Naive B cell (primary cell): ENCODE data around the gene NTM. TPM values are rescaled to one million over a fixed set of nuclear protein-coding genes. Genes with fewer than 3 reads are reported as not detected.
A peak's percentile ranks its signal among the peaks of the same experiment; 100 is the strongest.

Source experiments
- ATAC-seq, 2 donors: fragments of 150-1000 bp; cut with Tn5 transposase; 2 replicates each; pipeline ENCODE4 v1.10.0; 2021; ENCODE audit warnings: low read depth in 2 of 2, mild to moderate bottlenecking in 2 of 2, moderate library complexity in 2 of 2
- DNase-seq: peaks from one replicate; pipeline ENCODE4 v3.0.0; 2022
- H3K27ac Mint-ChIP-seq, 6 donors: one replicate each; pipeline ENCODE4 v1.8.0; 2020 to 2022; ENCODE audit warnings: mild to moderate bottlenecking in 6 of 6, mixed read lengths in 6 of 6, moderate library complexity in 5 of 6, inconsistent platforms in 2 of 6
- H3K27me3 Mint-ChIP-seq, 3 donors: one replicate each; pipeline ENCODE4 v1.8.0; 2021 to 2022; ENCODE audit warnings: mixed read lengths in 3 of 3, mild to moderate bottlenecking in 1 of 3
- H3K36me3 Mint-ChIP-seq, 2 donors: one replicate each; pipeline ENCODE4 v1.8.0; 2020 to 2022; ENCODE audit warnings: mixed read lengths in 2 of 2, inconsistent platforms in 1 of 2, mild to moderate bottlenecking in 1 of 2
- H3K4me1 Mint-ChIP-seq, 3 donors: one replicate each; pipeline ENCODE4 v1.8.0; 2020 to 2022; ENCODE audit warnings: mixed read lengths in 3 of 3, inconsistent platforms in 1 of 3, mild to moderate bottlenecking in 1 of 3, moderate library complexity in 1 of 3
- H3K4me3 Mint-ChIP-seq, 8 donors: one replicate each; pipeline ENCODE4 v1.8.0; 2020 to 2022; ENCODE audit warnings: mild to moderate bottlenecking in 8 of 8, mixed read lengths in 8 of 8, moderate library complexity in 8 of 8, inconsistent platforms in 2 of 8
- H3K9me3 Mint-ChIP-seq, 7 donors: one replicate each; pipeline ENCODE4 v1.8.0; 2020 to 2022; ENCODE audit warnings: mixed read lengths in 7 of 7, mild to moderate bottlenecking in 5 of 7, inconsistent platforms in 2 of 7, moderate library complexity in 1 of 7
- polyA plus RNA-seq, 6 donors: library from polyadenylated mRNA; unstranded; fragments of 300-500 nt; fragmentation: Illumina TruSeq; gene quantifications; one replicate each; pipeline ENCODE4 v1.2.3, GENCODE V29; 2021; ENCODE audit warnings: low read depth in 6 of 6

The NTM gene
- polyA plus RNA-seq, 6 donors from 2014 or later, result not detected

- no peak overlapping the region for H3K4me3 Mint-ChIP-seq
- no peak for ATAC-seq
- H3K9me3 Mint-ChIP-seq, result peaks cover 0 to 27% (median 1%) of the 10 kb centered on the region in 7 donors
- H3K27ac Mint-ChIP-seq, result no peak overlapping the region
- H3K36me3 Mint-ChIP-seq, result no peaks in the 10 kb centered on the region
- DNase-seq, result no peak
- H3K4me1 Mint-ChIP-seq, result no peaks in the 10 kb centered on the region
- no peaks in the 10 kb centered on the region for H3K27me3 Mint-ChIP-seq
Observed at GRCh38 chr11:131962818-131963217, 592.4 kb downstream of the NTM start.

DNA sequence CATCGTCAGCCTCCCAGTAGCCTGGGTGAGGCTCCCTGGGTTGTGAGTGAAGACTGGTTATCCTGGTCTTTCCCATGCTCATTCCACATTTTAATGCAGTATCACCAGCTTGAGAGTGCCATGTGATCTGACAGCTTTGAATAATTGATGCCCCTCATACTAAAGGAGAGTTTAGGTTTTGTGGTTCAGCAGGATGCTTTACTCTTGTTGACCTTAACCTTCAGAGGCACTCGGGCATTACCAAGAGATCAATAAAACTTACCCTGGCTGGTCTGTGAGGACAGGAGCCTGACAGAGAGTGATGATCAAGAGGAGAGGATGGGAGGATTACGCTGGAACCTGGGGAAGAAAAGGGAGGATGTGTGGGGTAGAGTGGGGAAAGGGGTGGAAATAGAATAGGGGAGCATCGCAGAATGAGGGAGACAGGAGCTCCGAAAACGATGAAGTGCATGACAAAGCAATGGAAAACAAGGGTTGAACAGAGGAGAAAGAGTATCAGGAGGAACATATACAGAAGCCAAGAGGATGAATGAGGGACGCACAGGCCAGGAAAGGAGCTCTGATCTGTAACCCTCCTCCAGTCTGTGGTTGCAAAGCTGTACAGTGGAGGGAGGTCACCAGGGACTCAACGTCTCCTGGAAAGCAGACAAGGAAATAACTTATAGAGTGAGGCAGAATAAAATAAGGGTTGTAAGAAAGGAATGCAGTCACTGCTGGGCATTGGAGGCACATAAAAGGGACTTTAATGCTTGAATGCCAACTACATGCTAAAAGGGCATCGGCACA, 594.5 kb downstream of the NTM start:
- H3K4me3 Mint-ChIP-seq, result peak overlapping the region in 1 of 8 donors; percentile 12
- peaks cover 0 to 23% (median 1%) of the 10 kb centered on the region in 7 donors for H3K9me3 Mint-ChIP-seq

DNA sequence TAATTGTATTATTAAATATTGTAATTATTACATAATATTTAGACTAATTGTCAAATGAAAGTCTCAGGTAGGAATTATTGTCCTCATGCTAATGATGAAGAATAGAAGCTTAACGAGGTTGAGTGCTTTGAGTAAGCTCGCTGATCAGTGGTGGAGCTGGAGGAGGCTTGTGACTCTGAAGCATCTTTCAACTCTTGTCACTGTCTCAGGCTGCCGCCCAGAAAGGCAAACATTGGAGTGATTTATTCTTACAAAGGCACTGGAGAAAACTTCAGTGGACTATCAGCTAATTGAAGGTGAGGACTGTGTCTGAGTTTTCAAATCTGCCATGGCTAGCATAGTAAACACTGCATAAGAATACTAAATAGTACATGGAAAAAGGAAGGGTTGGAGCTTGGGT, 595.1 kb downstream of the NTM start:
- DNase-seq (no peak), ATAC-seq (no peak)
- Mint-ChIP-seq H3K4me3 (no peak overlapping the region), H3K27ac (no peak overlapping the region), H3K36me3 (no peaks in the 10 kb centered on the region), H3K27me3 (no peaks in the 10 kb centered on the region), H3K9me3 (peaks cover 0 to 20% (median 0%) of the 10 kb centered on the region in 7 donors), H3K4me1 (no peaks in the 10 kb centered on the region)

More for the DNA sequence above, 594.5 kb downstream of the NTM start:
- no peak overlapping the region for H3K27ac Mint-ChIP-seq
- DNase-seq (no peak), ATAC-seq (no peak)
- no peaks in the 10 kb centered on the region for H3K4me1 Mint-ChIP-seq
- no peaks in the 10 kb centered on the region for H3K36me3 Mint-ChIP-seq
- H3K27me3 Mint-ChIP-seq, result no peaks in the 10 kb centered on the region

GRCh38 chr11:131966667-131967066, 596.3 kb downstream of the NTM start:
- no peak for ATAC-seq
- no peak for DNase-seq
- H3K4me1 Mint-ChIP-seq, result no peaks in the 10 kb centered on the region
- no peaks in the 10 kb centered on the region for H3K27me3 Mint-ChIP-seq
- H3K36me3 Mint-ChIP-seq, result no peaks in the 10 kb centered on the region
- H3K27ac Mint-ChIP-seq, result peak overlapping the region in 1 of 6 donors; percentile 28
- peaks cover 0 to 18% (median 0%) of the 10 kb centered on the region in 7 donors for H3K9me3 Mint-ChIP-seq
- H3K4me3 Mint-ChIP-seq, result no peak overlapping the region

DNA sequence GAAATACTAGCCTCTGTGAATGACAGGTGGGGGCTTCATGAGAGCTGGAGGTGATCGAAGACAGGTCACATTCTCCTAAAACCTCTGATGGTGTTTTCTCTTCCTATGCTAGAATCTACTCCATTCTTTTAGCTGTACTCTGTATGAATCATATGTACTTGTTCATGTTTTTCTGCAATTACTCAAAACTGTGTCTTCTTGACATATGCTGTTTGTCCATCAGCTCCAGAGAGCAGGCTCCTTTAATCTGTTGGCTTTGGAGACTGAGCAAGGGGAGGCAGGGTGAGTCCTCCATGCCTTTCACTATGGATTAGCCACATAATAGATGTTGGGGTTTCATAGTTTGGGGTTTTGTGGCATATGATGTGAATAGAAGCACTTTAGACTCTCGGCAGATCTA, 598.8 kb downstream of the NTM start:
- Mint-ChIP-seq H3K27ac (no peak overlapping the region), H3K4me3 (no peak overlapping the region), H3K27me3 (no peaks in the 10 kb centered on the region), H3K4me1 (no peaks in the 10 kb centered on the region), H3K36me3 (no peaks in the 10 kb centered on the region), H3K9me3 (peaks cover 0 to 18% (median 1%) of the 10 kb centered on the region in 7 donors)
- DNase-seq (no peak), ATAC-seq (no peak)

DNA sequence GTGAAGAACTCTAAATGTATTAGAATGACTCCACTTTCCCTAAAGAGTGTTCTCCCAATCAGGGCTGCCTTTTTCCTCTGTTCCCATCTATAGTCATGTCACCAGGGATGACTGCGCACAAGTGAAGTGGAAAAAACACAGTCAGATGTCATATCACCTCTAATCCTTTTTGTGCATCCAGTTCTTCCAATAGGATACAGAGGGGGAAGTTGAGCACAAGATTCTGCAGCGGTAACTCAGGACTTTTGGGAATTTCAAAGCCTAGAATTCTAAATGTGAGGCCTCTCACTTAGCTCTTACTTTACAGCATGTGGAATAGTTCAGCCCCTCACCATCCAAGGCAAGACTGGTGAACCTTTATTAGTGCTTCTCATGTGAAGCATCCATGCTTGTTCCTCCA, 602.6 kb downstream of the NTM start:
- no peak for DNase-seq
- Mint-ChIP-seq H3K4me1 (no peaks in the 10 kb centered on the region), H3K36me3 (no peaks in the 10 kb centered on the region), H3K4me3 (no peak overlapping the region), H3K27me3 (no peaks in the 10 kb centered on the region), H3K27ac (no peak overlapping the region), H3K9me3 (peaks cover 0 to 12% (median 2%) of the 10 kb centered on the region in 7 donors)
- ATAC-seq, result no peak

DNA sequence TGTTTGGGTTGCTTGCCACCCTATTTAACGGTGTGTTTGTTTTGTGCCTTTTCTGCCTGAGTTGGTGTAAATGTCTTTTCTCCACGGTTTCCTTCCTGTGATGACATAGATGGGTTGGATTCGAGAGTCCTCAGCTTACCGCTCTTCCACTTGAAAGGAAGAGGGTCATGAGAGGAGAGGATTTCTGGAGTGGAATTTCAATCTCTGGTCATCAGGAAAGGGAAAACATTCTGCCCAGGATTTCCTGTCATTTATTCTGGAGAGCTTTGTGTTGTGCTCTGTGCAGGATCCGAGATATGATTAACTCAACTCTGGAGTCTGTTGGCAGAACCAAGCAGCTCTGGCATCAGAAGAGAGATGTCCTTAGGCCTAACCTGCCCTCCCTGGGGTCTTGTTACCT, 605.2 kb downstream of the NTM start:
- peaks cover 0 to 16% (median 1%) of the 10 kb centered on the region in 7 donors for H3K9me3 Mint-ChIP-seq
- no peaks in the 10 kb centered on the region for H3K27me3 Mint-ChIP-seq
- no peak overlapping the region for H3K27ac Mint-ChIP-seq
- no peak for ATAC-seq
- H3K36me3 Mint-ChIP-seq, result no peaks in the 10 kb centered on the region
- DNase-seq, result no peak
- H3K4me1 Mint-ChIP-seq, result no peaks in the 10 kb centered on the region
- H3K4me3 Mint-ChIP-seq, result no peak overlapping the region

DNA sequence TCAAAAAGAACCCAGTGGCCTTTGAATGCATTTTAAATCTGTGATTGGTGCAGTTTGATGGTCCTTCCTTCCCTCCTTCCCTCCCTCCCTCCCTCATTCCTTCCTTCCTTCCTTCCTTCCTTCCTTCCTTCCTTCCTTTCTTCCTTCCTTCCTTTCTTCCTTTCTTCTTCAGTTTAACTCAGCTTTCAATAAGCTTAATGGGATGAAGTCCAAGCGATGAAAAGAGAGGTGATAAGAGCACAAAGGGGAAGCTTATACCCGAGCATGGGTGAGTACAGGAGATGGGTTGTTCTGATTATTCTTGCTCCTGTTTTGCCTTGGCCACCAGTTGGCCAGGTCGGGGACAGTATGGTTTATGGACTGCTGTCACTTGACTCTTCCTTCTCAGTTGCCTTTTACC, 605.6 kb downstream of the NTM start:
- H3K27ac Mint-ChIP-seq, result no peak overlapping the region
- H3K36me3 Mint-ChIP-seq, result no peaks in the 10 kb centered on the region
- no peak for ATAC-seq
- no peak overlapping the region for H3K4me3 Mint-ChIP-seq
- no peak for DNase-seq
- no peaks in the 10 kb centered on the region for H3K4me1 Mint-ChIP-seq
- H3K27me3 Mint-ChIP-seq, result no peaks in the 10 kb centered on the region
- H3K9me3 Mint-ChIP-seq, result peaks cover 0 to 16% (median 1%) of the 10 kb centered on the region in 7 donors

GRCh38 chr11:131977231-131977630, 606.8 kb downstream of the NTM start:
- ATAC-seq (no peak), DNase-seq (no peak)
- Mint-ChIP-seq H3K27ac (no peak overlapping the region), H3K27me3 (no peaks in the 10 kb centered on the region), H3K4me3 (no peak overlapping the region), H3K36me3 (no peaks in the 10 kb centered on the region), H3K4me1 (no peaks in the 10 kb centered on the region), H3K9me3 (peaks cover 0 to 16% (median 1%) of the 10 kb centered on the region in 7 donors)

GRCh38 chr11:131977854-131978253, 607.4 kb downstream of the NTM start:
- Mint-ChIP-seq H3K4me1 (no peaks in the 10 kb centered on the region), H3K36me3 (no peaks in the 10 kb centered on the region), H3K4me3 (no peak overlapping the region), H3K27me3 (no peaks in the 10 kb centered on the region), H3K27ac (no peak overlapping the region), H3K9me3 (peaks cover 0 to 16% (median 1%) of the 10 kb centered on the region in 7 donors)
- DNase-seq, result no peak
- no peak for ATAC-seq

DNA sequence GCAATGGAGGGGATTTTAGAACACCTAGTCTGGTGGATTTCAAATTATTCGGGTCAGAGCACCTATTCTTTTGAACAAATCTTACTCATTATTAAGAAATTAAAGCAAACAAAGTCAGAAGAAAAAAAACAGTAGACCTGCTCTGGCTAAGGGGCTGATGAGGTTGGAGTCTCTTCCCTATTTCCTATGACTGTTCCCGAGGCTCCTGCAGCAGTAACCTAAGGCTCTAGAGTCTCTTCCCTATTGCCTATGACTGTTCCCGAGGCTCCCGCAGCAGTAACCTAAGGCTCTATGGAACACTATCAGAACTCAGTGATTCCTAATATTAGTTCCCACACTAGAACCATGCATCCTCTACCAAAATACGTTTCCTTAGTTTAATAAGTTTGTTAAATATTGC, 607.9 kb downstream of the NTM start:
- no peak for ATAC-seq

DNA sequence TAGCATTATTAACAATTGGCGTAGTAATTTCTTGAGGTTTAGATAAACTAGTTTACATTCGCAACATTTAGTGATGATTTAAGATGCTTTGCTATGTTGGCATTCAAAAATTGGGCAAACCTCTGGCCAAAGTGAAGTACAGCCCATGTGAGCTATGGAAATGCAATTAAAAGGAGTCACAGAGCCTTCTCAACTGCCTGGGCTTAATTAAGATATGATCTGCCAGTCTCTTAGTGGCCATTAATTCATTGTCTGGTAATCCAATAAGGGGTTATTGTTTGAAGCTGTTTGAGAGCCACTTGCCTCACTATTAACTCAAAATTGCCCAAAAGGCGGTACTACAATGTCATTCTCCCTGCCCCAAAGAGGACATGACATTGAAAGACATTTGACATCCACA, 608.9 kb downstream of the NTM start:
- ATAC-seq (no peak), DNase-seq (no peak)
- no peak overlapping the region for H3K27ac Mint-ChIP-seq
- H3K36me3 Mint-ChIP-seq, result no peaks in the 10 kb centered on the region
- no peaks in the 10 kb centered on the region for H3K27me3 Mint-ChIP-seq
- no peaks in the 10 kb centered on the region for H3K4me1 Mint-ChIP-seq
- H3K9me3 Mint-ChIP-seq, result peaks cover 1 to 12% (median 7%) of the 10 kb centered on the region in 7 donors
- no peak overlapping the region for H3K4me3 Mint-ChIP-seq

More for the DNA sequence above, 607.9 kb downstream of the NTM start:
- Mint-ChIP-seq H3K4me1 (no peaks in the 10 kb centered on the region), H3K27ac (no peak overlapping the region), H3K27me3 (no peaks in the 10 kb centered on the region), H3K9me3 (peaks cover 0 to 12% (median 1%) of the 10 kb centered on the region in 7 donors), H3K4me3 (no peak overlapping the region), H3K36me3 (no peaks in the 10 kb centered on the region)
- DNase-seq, result no peak

DNA sequence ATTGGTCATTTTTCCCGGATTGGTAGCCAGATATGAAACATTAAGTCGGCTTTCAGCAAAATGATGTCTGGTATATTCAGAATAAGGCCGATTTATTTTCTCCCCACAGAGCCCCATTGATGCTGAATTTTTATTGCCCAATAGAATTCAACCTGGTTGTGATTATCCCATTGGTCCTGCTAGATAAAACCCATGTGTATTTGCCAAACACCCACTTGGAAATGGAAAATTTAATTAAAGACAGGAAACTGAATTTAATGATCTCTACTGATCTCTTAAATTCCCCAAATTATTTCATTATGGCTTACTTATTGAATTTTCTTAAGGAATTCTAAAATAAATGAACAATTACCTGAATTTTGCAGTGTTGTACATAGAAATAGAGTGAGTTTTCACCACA, 609.8 kb downstream of the NTM start:
- Mint-ChIP-seq H3K4me1 (no peaks in the 10 kb centered on the region), H3K27me3 (no peaks in the 10 kb centered on the region), H3K27ac (no peak overlapping the region), H3K36me3 (no peaks in the 10 kb centered on the region), H3K9me3 (peaks cover 3 to 13% (median 10%) of the 10 kb centered on the region in 7 donors), H3K4me3 (no peak overlapping the region)
- ATAC-seq (no peak), DNase-seq (no peak)

DNA sequence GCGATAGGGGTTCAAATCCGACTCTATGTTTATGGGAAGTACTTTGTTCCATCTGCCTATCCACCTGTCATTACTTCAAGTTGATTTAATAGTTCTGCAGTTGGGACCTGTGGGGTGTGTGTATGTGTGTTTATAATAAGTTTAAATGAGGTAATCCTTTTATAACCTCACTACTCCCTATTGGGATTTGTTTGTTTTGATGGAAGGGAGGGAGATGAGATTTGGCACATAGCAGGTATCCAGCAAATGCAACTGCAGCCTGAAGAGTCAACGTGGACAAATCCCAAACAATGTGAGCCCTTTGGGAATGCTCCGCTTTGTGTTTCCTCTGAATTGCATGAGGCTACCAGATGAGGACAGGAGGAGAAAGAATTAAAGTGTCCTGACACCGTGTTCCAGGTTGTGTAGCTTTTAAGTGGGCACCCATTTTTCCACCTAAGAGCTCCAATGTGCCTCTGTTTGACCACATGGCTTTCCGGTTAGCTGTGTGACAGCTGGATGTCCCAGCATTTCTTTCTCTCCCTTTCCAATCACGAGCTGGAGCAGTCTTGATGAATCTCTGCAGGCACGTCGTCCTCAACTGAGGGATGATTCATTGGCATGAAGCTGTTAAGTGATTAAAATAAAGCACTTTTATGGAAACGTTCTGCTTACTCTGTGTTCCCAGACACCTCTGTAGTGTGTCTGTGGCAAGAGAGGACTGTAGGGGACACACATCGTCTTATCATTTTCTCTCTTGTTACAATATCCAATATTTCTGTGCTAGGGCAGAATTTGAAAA, 610.7 kb downstream of the NTM start:
- H3K4me1 Mint-ChIP-seq, result no peaks in the 10 kb centered on the region
- H3K27me3 Mint-ChIP-seq, result no peaks in the 10 kb centered on the region
- DNase-seq, result no peak
- H3K4me3 Mint-ChIP-seq, result no peak overlapping the region
- ATAC-seq, result no peak
- peak overlapping the region in 1 of 6 donors; percentile 21 for H3K27ac Mint-ChIP-seq
- peaks cover 4 to 20% (median 8%) of the 10 kb centered on the region in 7 donors for H3K9me3 Mint-ChIP-seq
- H3K36me3 Mint-ChIP-seq, result no peaks in the 10 kb centered on the region
